Endothelial cell of hepatic sinusoid (primary cell): ENCODE results near the gene YIF1A.

Source experiments
- in situ Hi-C: cut with HindIII; loops from 2 replicates; pipeline ENCODE4 v1.10.0; 2017; ENCODE audit warnings: low sequenced_read_pairs

Gene YIF1A

DNA sequence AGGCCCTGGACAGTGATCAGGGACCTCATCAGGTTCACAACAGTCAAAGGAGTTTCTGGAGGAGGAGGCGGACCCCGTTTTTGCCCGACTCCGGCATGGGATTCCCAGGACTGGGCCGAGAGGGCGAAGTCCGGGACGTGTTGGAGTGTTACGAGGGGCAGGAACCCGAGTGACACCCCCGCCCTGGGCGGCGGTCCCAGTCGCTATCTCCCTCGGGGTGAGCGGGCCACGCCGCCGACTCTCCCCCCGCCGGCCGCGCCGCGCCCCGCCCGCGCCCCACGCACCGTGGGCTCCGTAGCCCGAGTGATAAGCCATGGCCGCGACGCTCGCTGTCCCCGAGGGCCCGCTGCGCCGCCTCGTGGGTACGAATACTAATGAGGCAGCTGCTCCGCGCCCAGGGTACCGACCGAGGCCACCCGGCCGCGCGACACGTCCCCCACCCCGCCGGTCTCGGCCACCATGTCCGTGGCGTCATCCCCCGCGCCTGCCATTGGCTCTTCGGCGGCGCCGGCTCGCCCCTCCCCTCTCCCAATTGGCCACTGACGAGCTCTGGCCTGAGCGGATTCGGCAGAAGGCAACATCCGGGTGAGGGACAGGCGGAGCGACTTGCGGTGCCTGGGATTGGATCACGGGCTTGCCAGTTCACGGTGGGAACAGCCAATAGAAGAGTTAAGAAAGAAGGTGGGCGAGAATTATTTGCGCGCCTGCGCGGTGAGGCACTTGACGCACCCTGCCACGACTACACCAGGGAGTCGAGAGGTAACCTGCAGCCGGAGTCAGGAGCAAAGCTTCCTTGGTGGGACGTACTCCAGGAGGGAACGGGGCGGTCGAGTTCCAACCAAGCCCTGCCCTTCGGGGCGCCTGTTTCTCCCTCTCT lies at the start of gene YIF1A:
Gene YIF1A (minus strand): TSS at position 473 of the 877 bp plus-strand sequence. CDS start 158 bp downstream, at position 315.
- in situ Hi-C loops: no loop called here

DNA sequence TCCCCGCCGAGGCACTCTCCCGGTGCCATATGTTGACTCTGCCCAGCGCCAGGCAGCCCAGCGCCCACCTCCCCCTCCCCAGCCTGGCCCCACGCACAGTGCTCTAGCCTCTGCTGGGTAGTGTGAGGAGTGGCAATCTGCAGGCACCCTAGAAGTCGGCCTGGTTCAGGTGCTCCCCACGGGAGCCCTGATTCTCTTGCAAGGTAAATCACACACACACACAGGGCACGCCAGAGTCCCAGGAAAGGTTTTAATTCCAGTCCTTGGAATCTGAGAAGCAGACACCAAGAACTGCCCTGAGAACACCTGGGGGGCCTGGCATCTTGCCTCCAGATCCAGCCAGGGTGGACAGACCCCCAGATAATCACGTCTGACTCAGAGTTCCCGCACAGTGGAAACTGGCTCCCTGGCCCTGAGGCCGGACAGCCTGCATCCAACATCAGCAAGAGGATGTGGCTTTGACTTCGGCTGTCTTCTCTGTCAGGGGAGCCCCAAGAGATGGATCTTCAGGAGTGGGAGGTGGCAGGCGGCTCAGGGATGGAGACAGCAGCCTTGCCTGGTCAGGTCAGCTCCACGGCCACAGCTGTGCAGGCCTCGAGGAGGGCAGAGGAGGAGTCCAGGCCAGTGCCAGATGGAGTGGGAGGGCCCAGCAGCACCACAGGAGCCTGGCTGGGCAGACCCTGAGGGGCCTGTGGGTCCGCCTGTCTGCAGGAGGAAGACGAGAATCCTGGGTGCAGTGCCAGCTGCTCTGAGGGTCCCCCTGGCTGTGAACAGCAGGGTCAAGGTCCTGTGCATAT lies 48.4 kb upstream of the YIF1A start:
- in situ Hi-C loops: no loop called here

- in situ Hi-C loops: no loop called here
Measured at GRCh38 chr11:66336234-66337102, 47.5 kb upstream of the YIF1A start, which contains the start of gene RIN1. Gene RIN1, minus strand, starts transcription at chr11:66336434. Its CDS starts 32 bp downstream, at chr11:66336402.

DNA sequence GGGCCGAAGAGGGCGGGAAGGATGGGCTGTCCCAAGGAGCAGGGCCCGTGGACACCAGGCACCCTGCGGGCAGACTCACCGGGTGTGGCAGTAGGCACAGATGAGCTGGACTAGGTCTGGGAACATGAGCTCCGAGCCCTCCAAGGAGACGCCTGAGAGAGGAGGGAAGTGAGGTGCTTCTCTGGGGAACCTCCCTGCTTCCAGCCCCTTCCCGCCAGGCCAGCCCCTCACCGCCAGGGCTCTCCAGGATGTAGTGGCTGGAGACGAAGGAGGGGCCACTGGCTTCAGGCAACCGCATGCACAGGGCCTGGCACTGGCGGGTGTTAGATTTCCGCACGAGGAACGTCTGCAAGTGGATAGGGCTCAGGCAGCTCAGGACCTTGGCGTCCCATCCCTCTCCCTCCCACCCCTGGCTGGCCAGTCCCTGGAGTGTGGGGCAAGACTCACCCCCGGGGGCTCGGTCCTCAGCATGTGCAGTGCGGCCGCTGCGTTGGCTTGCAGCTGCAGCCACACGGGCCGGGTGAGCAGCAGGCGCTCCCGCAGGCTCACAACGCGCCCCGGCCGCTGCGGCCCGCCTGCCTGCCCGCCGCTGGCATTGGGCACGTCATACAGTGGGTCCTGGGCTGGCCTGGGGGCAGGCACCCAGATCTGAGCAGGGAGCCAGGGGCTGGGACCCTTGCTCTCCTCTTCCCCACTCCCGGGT lies 46.7 kb upstream of the YIF1A start:
- in situ Hi-C loops: no loop called here

- in situ Hi-C loops: loop anchor here (5.0 kb wide), 2 partner anchors 53 to 97 kb away; no protein-coding TSS in a partner anchor
Measured at GRCh38 chr11:66334605-66335442, 45.9 kb upstream of the YIF1A start.

GRCh38 chr11:66333896-66334604 lies 45.1 kb upstream of the YIF1A start:
- in situ Hi-C loops: loop anchor here (5.0 kb wide), 2 partner anchors 52 to 98 kb away; no protein-coding TSS in a partner anchor

- in situ Hi-C loops: loop anchor here (5.0 kb wide), 2 partner anchors 51 to 99 kb away; no protein-coding TSS in a partner anchor
Measured at GRCh38 chr11:66333220-66333877, 44.4 kb upstream of the YIF1A start.

GRCh38 chr11:66332371-66333219 lies 43.7 kb upstream of the YIF1A start:
- in situ Hi-C loops: loop anchor here (5.0 kb wide), 2 partner anchors 50 to 100 kb away; no protein-coding TSS in a partner anchor

GRCh38 chr11:66331542-66332370 lies 42.8 kb upstream of the YIF1A start:
- in situ Hi-C loops: loop anchor here (5.0 kb wide), 2 partner anchors 49 to 101 kb away; no protein-coding TSS in a partner anchor

DNA sequence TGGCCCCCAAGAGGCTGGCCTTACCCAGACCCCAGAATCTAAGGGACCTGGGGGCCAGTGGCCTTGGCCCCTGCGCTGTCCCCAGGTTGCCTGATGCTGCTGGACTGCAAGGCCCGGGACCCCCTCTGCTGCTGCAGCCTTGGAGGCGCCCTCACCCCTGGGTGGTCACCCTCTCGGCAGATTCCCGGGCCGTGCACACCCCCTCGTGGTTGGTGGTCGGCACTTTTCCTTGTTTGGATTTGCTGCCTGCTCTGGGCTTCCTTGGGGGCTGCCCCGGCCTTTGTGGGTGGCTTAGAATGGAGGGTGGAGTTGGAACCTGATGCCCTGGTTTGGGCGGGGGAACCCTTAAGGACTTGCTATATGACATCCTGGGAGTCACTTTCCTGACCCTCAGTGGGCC lies 42.0 kb upstream of the YIF1A start:
- in situ Hi-C loops: loop anchor here (5.0 kb wide), 2 partner anchors 49 to 101 kb away; no protein-coding TSS in a partner anchor

- in situ Hi-C loops: no loop called here
Measured at GRCh38 chr11:66329165-66329673, 40.3 kb upstream of the YIF1A start.

- in situ Hi-C loops: no loop called here
Measured at GRCh38 chr11:66328302-66329144, 39.6 kb upstream of the YIF1A start.

DNA sequence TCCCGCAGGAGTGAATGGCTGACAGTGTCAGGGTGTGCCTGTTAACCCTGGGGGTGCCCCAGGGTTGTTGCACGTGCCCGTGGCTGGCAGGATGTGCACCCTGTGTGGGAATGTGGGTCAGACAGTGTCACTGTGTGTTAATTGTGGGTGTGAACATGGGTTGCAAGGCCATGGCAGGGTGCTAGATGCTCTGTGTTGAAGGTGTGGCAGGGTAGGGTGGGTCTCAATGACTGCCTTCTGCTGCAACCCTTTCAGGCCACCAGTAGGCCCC lies 39.0 kb upstream of the YIF1A start:
- in situ Hi-C loops: no loop called here

DNA sequence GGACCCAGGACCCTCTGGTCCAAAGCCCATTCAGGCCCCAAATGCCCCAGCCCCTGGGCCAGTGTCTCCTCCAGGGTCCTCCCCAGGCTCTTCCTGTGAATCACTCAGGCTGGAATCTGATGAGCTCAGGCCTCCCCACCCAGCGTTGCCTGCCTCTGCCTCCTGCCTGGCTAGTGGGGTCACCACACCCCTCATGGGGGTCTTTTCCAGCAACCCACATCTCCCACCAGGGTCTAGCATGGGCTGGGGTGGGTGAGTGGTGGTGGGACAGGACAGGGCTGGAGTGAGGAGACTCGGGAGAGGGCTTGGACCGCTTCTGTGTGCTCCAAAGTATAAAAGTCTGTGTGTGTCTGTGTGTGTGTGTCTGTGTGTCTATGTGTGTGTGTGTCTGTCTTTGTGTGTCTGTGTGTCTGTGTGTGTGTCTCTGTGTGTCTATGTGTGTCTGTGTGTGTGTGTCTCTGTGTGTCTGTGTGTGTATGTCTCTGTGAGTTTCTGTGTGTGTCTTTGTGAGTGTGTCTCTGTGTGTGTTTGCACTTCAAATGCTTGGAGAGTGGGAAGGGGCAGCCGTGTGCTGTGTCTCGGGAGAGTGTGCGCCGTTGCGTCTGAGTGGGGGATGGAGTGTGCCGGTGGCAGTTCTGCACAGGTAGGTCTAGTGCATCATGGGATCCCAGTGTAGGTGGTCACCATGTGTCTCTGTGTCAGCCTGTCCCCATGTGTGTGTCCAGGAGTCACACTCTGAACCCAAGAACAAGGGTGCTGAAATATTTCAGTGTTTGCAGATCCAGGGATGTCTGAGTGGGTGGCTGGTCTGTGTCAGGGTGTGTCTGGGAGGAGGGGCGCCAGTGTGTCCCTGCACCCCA lies 38.5 kb upstream of the YIF1A start:
- in situ Hi-C loops: no loop called here
